Left hindlimb (tissue), 1 donor: ENCODE measurements around the gene RBM3.

Source experiments
- DNase-seq: peaks from one replicate; pipeline ENCODE4 v3.0.0-alpha.2; 2018

RBM3 gene

GRCh38 chrX:48626401-48627298 is 52.4 kb downstream of the RBM3 start:
- DNase-seq = no peak
